GM21717 (cell line): ENCODE measurements around the gene FGD4.
"Not testable (repeated sequence)": the region's sequence is repeated elsewhere in the genome, so short reads cannot be mapped to it uniquely, and the experiment has no call there.

Experiments
- ATAC-seq: cut with Tn5 transposase; IDR thresholded peaks from one replicate; pipeline ENCODE4 v1.9.1; 2021; ENCODE audit warnings: mild to moderate bottlenecking, moderate library complexity; ENCODE audit not compliant: unreplicated experiment

Gene FGD4

GRCh38 chr12:32489070-32489469, 89.7 kb downstream of the FGD4 start:
- no peak for ATAC-seq

- ATAC-seq = no peak
Observed at GRCh38 chr12:32490801-32491200, 91.4 kb downstream of the FGD4 start.

- ATAC-seq = no peak
Observed at GRCh38 chr12:32493282-32493681, 93.9 kb downstream of the FGD4 start.

- ATAC-seq = no peak
Observed at GRCh38 chr12:32494656-32495055, 95.3 kb downstream of the FGD4 start.

GRCh38 chr12:32496946-32497345, 97.6 kb downstream of the FGD4 start:
- ATAC-seq = no peak

GRCh38 chr12:32497864-32498263, 98.5 kb downstream of the FGD4 start:
- ATAC-seq = no peak

- ATAC-seq = no peak
Observed at GRCh38 chr12:32499048-32499447, 99.7 kb downstream of the FGD4 start.

- ATAC-seq = no peak
Observed at GRCh38 chr12:32501835-32502333, 102.5 kb downstream of the FGD4 start.

GRCh38 chr12:32502693-32503502, 103.5 kb downstream of the FGD4 start:
- ATAC-seq = no peak

GRCh38 chr12:32503730-32504129, 104.4 kb downstream of the FGD4 start:
- no peak for ATAC-seq

- no peak for ATAC-seq
Observed at GRCh38 chr12:32504591-32504990, 105.2 kb downstream of the FGD4 start.

GRCh38 chr12:32505067-32505945, 105.9 kb downstream of the FGD4 start:
- no peak for ATAC-seq

GRCh38 chr12:32507096-32507941, 108.0 kb downstream of the FGD4 start:
- not testable (repeated sequence) for ATAC-seq

GRCh38 chr12:32507942-32508320, 108.6 kb downstream of the FGD4 start:
- ATAC-seq = no peak

GRCh38 chr12:32508626-32509025, 109.3 kb downstream of the FGD4 start:
- ATAC-seq = no peak

GRCh38 chr12:32509328-32510091, 110.2 kb downstream of the FGD4 start:
- no peak for ATAC-seq

- not testable (repeated sequence) for ATAC-seq
Observed at GRCh38 chr12:32511976-32512375, 112.6 kb downstream of the FGD4 start.

- no peak for ATAC-seq
Observed at GRCh38 chr12:32512379-32512778, 113.0 kb downstream of the FGD4 start.

GRCh38 chr12:32512910-32513309, 113.6 kb downstream of the FGD4 start:
- no peak for ATAC-seq
